Mucosa of gallbladder (tissue), 1 donor: ENCODE measurements around the gene ASAH2. TPM values are rescaled to one million over a fixed set of nuclear protein-coding genes. Genes with fewer than 3 reads are reported as not detected.
"Not testable (repeated sequence)": the region's sequence is repeated elsewhere in the genome, so short reads cannot be mapped to it uniquely, and the experiment has no call there.

Experiments
- DNase-seq: peaks from one replicate; pipeline ENCODE4 v3.0.0-alpha.2; 2020; ENCODE audit warnings: low spot score
- total RNA-seq: library from RNA; stranded (reverse); gene quantifications from one replicate; pipeline ENCODE4 v1.2.1, GENCODE V29; 2021
- donor health status: DM: no; HTN: no; CAD: no.

Gene ASAH2
- total RNA-seq, 1 donor from 2014 or later, result 2.8 TPM

GRCh38 chr10:50254479-50254878, 3.2 kb upstream of the ASAH2 start:
- no peak for DNase-seq

DNA sequence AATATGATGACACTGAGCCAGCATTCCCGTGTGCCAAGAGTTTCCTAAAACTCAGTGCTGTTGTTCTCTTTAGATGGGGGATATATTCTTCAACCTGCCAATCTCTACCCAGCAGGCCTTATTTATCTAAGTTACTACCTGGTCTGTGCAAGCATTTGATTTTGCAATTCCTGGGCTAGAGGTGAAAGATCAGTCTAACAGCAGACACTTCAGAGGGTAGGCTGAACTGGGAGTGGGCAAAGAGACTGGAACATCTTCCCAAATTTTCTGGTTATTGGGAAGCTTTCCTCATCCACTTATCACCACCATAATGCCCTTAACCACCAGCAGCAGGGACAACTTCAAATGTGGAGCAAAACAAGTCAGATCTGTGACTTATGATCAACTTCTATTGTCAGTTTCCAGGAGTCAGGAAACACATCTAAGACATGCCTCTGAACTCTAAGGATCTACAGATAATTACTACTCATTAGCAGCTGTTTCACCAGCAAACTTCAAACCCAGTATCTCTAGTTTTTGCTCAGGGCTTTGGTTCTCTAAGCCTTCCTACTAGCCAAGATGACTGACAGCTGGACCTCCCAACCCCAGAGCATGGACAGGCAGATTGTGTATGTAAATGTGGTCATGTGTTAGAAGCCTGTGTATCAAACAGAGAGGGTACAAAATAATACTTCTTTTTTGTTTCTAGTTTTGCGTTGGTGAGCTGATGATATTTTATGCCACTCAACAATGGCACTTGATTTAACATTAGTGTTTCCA, 1.0 kb downstream of the ASAH2 start:
- no peak for DNase-seq

- no peak for DNase-seq
Observed at GRCh38 chr10:50248598-50248997, 2.7 kb downstream of the ASAH2 start.

DNA sequence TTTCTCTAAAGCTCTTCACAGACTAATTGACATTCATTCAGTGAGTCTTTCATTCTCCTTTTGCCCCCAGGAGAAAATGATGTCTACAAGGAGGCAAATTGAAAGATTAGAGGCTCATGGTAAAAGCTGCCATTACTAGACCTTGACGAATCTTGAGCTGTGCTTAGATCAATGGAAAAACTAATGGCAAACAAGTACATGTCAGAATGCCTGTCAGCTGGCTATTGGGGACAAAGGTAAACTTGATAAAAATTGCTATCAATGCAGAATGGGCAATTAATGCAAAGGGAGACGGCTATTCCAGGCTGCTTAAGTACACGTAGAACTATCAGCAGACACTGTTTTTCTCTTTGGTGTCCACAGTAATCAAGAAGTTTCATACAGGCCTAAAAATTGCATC, 3.3 kb downstream of the ASAH2 start:
- no peak for DNase-seq

DNA sequence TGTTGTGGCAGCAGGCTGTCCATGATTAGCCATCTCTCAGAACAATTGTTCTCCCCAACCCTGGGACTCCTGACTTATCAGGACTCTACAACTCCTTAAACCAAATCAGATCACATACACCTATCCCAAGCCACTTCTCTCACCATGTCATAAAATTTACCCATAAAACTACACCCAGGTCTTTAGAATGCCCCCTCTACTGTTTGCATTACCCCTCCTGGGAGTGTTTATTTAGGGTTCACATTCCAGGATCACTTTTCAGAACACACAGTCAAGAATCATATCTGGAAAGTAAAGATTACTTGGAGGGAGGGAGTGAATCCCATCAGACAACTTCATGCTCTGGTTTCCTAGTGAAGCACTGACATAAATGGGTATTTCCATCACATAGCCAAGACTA, 7.1 kb downstream of the ASAH2 start:
- no peak for DNase-seq

- no peak for DNase-seq
Observed at GRCh38 chr10:50242777-50243176, 8.5 kb downstream of the ASAH2 start.

- not testable (repeated sequence) for DNase-seq
Observed at GRCh38 chr10:50241478-50241877, 9.8 kb downstream of the ASAH2 start.

- no peak for DNase-seq
Observed at GRCh38 chr10:50234486-50234885, 16.8 kb downstream of the ASAH2 start.

DNA sequence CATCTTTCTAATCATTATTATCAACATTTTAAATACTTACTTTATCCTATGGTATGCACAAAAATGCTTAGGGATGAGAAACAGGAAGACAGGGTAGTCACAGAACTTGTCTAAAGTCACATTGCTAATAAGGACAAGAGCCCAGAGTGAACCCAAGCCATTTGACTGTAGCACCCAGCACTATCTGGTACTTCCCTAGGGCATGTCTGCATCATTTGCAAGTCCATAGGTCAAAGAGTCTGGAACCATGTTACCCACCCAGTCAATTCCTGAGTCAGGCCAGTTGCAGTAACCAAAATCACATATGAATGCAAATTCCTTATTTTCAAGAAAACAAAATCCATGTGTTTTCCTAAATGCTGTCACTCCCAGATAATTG, 19.1 kb downstream of the ASAH2 start:
- DNase-seq, result no peak

DNA sequence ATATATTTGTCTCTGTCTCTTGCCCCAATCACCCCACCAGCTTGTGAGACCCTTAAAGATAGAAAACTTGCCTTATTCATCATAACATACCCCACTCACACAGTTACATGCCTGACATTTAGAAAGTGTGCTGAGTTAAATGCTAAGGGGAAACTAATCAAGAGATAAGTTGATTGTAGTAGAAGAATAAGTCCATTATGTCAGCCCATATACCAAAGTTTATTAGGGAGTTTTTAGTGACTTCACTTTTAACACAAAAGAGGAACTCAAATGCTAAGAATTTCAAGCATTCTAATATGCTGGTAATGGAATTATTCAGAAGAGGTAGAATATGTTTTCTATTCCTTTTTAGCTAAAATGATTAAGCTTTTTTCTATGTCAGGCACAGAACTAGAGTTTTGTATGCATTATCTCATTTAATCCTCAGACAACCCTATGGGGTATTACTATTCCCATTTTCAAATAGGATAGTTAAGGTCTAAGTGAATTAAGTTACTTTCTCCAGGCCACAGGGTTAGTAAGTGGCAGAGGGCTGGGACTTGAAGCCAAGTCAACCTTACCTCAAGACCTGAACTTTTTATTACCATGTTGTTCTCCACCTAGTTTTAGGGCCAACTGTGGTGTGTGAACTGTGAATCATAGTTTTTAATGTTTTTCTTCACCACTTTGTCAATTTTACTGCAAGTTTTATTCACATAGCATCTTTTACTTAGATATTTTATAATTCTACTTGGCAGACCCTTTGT, 19.6 kb downstream of the ASAH2 start:
- DNase-seq, result no peak

DNA sequence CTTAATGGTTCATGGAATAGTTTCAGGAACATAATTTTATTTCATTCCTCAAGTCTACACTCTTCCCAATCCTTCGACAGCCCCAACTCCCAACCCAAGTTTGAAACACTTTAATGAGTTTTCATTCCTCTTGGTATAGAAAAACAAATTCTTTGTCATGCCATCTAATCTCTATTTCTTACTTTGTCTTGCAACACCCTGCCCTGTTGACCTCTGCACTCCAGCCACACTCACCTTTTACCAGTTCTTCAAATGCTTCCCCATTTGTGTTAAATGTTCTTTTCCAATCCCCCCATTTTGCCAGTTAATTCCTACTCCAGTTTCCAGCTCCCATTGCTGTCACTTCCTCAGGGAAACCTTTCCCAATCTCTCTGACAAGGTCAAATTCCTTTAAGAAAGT, 21.9 kb downstream of the ASAH2 start:
- no peak for DNase-seq

- DNase-seq, result no peak
Observed at GRCh38 chr10:50228672-50229071, 22.6 kb downstream of the ASAH2 start.

DNA sequence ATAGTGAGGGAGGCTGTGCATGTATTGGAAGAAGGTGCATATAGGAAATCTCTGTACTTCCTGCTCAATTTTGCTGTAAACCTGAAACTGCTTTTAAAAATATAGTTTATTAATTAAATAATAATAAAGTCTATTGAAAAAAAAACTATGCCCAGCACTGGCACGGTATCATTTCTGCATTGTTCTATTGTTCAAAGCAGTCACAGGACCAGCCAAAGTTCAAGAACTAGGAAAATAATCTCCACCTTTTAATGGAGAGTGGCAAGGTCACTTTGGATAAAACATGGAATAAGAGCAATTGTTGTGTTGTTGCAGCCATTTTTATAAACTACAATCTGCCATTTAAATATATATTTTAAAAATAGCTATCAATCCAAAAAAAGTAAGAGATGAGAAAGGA, 24.7 kb downstream of the ASAH2 start:
- DNase-seq, result no peak

DNA sequence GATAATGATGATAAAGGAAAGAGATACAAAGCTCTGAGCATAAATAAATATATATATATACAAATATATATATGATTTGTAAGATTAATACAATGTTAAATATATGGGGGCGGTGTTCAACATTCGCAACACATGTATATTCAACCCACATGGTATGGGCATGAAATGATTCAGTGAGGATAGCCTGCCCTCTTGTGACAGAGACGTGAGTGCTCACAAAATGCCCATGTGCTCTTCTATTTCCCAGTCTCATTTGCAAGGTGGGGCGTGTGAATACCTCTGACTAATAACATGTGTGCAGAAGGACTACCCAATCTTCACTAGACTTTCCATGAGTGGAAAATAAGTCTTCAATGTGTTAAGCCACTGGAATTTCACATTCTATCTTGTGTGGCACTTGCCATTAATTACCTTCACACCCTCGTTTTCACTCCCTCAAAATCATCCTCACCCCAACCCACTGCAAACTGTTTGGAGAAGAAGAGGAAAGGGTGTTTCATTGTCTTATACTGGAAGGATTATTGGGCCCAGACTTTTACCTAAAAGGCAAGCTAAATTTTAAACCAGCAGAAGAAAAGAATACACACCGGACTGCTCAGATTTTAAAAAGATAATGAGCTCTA, 26.9 kb downstream of the ASAH2 start:
- DNase-seq, result peak; percentile 11

GRCh38 chr10:50222199-50222598, 29.1 kb downstream of the ASAH2 start:
- DNase-seq, result no peak

DNA sequence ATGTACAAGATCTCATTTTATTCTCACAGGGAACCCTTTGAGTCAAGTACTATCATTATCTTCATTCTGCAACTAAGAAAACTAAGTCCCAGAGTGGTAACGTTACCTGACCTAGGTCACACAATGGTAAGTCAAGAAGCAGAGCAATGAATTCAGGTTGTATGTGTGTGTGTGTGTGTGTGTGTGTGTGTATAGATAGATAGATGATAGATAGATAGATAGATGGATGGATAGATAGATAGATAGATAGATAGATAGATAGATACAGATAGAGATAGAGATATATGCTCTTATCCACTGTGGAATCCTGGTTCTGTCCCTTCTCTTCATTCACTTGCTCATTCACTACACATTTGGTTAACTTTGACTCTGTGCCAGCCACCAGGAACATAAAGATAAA, 29.8 kb downstream of the ASAH2 start:
- DNase-seq, result no peak

- no peak for DNase-seq
Observed at GRCh38 chr10:50219646-50220045, 31.7 kb downstream of the ASAH2 start.

DNA sequence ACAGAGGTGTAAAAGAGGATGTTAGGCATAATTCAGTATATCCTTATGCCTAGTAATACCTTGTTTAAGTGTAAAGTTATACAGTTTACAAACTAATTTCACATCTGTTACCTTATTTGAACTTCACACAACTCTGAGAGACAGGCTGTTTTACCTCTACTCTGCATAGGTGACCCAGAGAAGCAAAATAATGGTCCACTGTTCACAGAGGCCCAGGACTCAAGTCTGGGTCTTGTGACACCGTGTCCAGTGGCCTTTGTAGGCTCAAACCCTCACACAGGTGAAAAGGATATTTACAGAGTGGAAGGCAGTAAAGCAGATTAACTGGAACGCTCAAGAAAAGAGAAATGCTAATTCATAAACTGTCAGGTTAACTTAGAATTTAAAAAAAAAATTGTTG, 32.1 kb downstream of the ASAH2 start:
- DNase-seq, result no peak

DNA sequence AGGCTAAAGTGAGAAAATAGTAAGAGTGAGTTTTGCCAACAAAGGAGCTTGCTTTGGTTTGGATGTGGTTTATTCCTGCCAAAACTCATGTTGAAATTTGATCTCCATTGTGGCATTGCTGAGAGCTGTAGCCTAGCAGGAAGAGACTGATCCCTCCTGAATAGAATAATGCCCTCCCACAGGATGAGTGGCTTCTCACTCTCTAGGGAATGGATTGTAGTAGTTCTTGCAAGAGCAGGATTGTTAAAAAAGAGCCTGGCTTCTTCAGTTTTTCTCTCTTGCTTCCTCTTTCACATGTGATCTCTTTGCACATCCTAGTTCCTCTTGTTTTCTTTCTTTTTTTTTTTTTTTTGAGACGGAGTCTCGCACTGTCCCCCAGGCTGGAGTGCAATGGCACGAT, 34.4 kb downstream of the ASAH2 start:
- no peak for DNase-seq

- DNase-seq, result no peak
Observed at GRCh38 chr10:50216418-50216817, 34.9 kb downstream of the ASAH2 start.

DNA sequence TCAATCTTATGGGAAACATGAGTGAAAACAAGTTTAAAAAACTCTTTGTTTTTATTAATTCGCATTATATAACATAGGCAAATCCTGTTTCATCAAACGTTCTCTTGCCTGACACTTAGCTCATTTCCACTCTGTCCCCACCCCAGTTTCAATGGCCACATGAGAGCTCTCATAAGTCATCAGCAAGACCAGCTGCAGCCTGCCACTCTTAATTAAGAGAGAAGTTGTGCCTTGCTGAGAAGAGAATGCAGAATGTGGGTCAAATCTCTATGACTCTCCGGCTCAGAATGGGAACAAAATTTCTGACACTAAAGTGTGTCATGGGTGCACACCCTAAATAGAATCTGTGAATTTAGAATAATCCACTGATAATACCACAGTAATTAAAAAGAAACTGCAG, 39.6 kb downstream of the ASAH2 start:
- no peak for DNase-seq

DNA sequence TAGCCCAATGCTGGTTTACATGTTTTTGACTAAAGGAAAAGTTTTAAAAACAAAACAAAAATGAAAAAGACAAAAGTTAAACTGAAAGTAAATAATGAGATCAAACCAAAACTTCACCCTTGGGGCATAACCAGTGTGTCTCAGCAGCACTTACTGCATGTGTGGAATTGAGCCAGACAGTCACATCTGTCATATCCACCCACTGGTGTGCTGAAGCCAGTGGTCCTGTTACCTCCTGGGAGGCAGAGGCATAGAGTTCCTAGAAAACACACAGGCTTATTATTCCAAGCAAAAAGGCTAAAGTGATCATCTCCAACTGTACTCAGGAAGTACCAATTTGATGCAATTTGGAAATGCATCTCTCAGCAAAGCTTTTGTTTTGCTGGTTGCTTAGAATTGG, 40.4 kb downstream of the ASAH2 start:
- no peak for DNase-seq
